ENCODE data around the gene MYL1. TPM values are rescaled to one million over a fixed set of nuclear protein-coding genes. Genes with fewer than 3 reads are reported as not detected.
A peak's percentile ranks its signal among the peaks of the same experiment; 100 is the strongest.

The MYL1 gene
- total RNA-seq, 1 experiment from 2014 or later: not detected

DNA sequence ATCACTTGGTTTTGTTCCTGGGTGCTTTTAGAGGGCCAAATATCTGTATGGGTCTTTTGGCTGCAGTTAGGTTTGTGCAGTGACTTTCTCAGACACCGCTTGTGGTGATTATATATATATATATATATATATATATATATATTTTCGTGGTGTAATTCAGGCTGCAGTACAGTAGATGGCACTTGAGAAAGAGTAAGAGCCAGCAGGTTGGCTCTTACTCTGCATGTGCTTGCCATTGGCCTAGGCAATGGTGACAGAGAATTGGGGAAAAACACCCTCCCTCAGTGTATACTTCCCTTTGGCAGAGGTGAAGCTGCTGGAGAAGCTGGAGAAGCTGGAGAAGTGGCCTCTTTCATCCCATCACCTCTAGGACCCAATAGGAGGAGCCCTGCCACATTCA is 22.2 kb upstream of the MYL1 start:
- H3K27ac Mint-ChIP-seq: no peak overlapping the region
- TF ChIP-seq, protein P1, sequence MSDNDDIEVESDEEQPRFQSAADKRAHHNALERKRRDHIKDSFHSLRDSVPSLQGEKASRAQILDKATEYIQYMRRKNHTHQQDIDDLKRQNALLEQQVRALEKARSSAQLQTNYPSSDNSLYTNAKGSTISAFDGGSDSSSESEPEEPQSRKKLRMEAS (CRISPR knock-in tag; IDR thresholded peaks at IDR 0.05): no peak
- no peak for TF ChIP-seq NR3C1 (CRISPR knock-in tag; conservative IDR thresholded peaks at IDR 0.05; ENCODE audit: low read depth)
- TF ChIP-seq NFE2L1 (CRISPR knock-in tag; IDR thresholded peaks at IDR 0.05): no peak
- no peak for TF ChIP-seq ELF4 (CRISPR knock-in tag; IDR thresholded peaks at IDR 0.05; ENCODE audit: low read depth)
- TF ChIP-seq, protein P2, sequence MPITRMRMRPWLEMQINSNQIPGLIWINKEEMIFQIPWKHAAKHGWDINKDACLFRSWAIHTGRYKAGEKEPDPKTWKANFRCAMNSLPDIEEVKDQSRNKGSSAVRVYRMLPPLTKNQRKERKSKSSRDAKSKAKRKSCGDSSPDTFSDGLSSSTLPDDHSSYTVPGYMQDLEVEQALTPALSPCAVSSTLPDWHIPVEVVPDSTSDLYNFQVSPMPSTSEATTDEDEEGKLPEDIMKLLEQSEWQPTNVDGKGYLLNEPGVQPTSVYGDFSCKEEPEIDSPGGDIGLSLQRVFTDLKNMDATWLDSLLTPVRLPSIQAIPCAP (CRISPR knock-in tag; IDR thresholded peaks at IDR 0.05): no peak
- TF ChIP-seq, protein P3, sequence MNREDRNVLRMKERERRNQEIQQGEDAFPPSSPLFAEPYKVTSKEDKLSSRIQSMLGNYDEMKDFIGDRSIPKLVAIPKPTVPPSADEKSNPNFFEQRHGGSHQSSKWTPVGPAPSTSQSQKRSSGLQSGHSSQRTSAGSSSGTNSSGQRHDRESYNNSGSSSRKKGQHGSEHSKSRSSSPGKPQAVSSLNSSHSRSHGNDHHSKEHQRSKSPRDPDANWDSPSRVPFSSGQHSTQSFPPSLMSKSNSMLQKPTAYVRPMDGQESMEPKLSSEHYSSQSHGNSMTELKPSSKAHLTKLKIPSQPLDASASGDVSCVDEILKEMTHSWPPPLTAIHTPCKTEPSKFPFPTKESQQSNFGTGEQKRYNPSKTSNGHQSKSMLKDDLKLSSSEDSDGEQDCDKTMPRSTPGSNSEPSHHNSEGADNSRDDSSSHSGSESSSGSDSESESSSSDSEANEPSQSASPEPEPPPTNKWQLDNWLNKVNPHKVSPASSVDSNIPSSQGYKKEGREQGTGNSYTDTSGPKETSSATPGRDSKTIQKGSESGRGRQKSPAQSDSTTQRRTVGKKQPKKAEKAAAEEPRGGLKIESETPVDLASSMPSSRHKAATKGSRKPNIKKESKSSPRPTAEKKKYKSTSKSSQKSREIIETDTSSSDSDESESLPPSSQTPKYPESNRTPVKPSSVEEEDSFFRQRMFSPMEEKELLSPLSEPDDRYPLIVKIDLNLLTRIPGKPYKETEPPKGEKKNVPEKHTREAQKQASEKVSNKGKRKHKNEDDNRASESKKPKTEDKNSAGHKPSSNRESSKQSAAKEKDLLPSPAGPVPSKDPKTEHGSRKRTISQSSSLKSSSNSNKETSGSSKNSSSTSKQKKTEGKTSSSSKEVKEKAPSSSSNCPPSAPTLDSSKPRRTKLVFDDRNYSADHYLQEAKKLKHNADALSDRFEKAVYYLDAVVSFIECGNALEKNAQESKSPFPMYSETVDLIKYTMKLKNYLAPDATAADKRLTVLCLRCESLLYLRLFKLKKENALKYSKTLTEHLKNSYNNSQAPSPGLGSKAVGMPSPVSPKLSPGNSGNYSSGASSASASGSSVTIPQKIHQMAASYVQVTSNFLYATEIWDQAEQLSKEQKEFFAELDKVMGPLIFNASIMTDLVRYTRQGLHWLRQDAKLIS (CRISPR knock-in tag; IDR thresholded peaks at IDR 0.05; ENCODE audit: borderline replicate concordance): no peak
- no peak for TF ChIP-seq NFATC4 (CRISPR knock-in tag; IDR thresholded peaks at IDR 0.05)
- TF ChIP-seq FOXJ3 (CRISPR knock-in tag; IDR thresholded peaks at IDR 0.05; ENCODE audit: borderline replicate concordance): no peak
- no peak for TF ChIP-seq ZNF671 (CRISPR knock-in tag; IDR thresholded peaks at IDR 0.05)
- H3K9me3 Mint-ChIP-seq: peaks cover 31% of the 10 kb centered on the region
- CTCF ChIA-PET: interaction anchor here (1.0 kb wide), 1 partner anchor 166 kb away, joined by 3 read pairs; no protein-coding TSS in a partner anchor
- H3K27me3 Mint-ChIP-seq (ENCODE audit: low read depth): peaks cover 3% of the 10 kb centered on the region; the same call in 1 of the 2 replicates
- no peaks in the 10 kb centered on the region for H3K36me3 Mint-ChIP-seq
- ATAC-seq (peak; percentile 93), DNase-seq (ENCODE audit: low spot score) (no peak)
- POLR2A ChIA-PET: no interaction called here
- H3K4me1 Mint-ChIP-seq: no peaks in the 10 kb centered on the region
- no peak overlapping the region for H3K4me3 Mint-ChIP-seq

DNA sequence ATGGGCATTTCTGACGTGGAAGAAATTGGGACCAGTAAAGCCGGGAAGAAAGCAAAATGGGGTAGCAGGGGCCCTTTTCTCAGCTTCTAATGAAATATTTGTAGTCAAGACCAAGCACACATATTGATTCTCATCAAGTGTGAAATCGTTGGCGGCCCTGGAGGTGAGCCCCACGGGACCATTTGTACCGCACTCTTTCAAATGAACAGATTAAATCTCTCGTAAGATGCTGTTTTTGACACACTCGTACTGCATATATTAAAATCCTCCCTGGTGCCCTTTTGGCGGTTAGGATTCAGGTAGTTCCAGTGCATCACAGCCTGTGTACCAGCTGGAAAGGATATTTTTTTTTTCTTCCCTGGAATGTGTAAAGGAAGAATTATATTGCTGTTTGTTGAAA is 9.9 kb upstream of the MYL1 start:
- POLR2A ChIA-PET: no interaction called here
- Mint-ChIP-seq H3K27ac (no peak overlapping the region), H3K4me3 (no peak overlapping the region), H3K9me3 (no peaks in the 10 kb centered on the region), H3K36me3 (no peaks in the 10 kb centered on the region), H3K27me3 (ENCODE audit: low read depth) (no peaks in the 10 kb centered on the region), H3K4me1 (no peaks in the 10 kb centered on the region)
- ATAC-seq: no peak
- no peak for DNase-seq (ENCODE audit: low spot score)
- CTCF ChIA-PET: no interaction called here
- no peak for TF ChIP-seq IRF2 (CRISPR knock-in tag; IDR thresholded peaks at IDR 0.05; ENCODE audit: borderline replicate concordance, low read depth)
- TF ChIP-seq, protein P4, sequence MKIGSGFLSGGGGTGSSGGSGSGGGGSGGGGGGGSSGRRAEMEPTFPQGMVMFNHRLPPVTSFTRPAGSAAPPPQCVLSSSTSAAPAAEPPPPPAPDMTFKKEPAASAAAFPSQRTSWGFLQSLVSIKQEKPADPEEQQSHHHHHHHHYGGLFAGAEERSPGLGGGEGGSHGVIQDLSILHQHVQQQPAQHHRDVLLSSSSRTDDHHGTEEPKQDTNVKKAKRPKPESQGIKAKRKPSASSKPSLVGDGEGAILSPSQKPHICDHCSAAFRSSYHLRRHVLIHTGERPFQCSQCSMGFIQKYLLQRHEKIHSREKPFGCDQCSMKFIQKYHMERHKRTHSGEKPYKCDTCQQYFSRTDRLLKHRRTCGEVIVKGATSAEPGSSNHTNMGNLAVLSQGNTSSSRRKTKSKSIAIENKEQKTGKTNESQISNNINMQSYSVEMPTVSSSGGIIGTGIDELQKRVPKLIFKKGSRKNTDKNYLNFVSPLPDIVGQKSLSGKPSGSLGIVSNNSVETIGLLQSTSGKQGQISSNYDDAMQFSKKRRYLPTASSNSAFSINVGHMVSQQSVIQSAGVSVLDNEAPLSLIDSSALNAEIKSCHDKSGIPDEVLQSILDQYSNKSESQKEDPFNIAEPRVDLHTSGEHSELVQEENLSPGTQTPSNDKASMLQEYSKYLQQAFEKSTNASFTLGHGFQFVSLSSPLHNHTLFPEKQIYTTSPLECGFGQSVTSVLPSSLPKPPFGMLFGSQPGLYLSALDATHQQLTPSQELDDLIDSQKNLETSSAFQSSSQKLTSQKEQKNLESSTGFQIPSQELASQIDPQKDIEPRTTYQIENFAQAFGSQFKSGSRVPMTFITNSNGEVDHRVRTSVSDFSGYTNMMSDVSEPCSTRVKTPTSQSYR (CRISPR knock-in tag; IDR thresholded peaks at IDR 0.05): no peak
- TF ChIP-seq TEAD4 (CRISPR knock-in tag; IDR thresholded peaks at IDR 0.05): no peak
- TF ChIP-seq SP1 (CRISPR knock-in tag; conservative IDR thresholded peaks at IDR 0.05): no peak
- no peak for TF ChIP-seq HMGA2 (CRISPR knock-in tag; IDR thresholded peaks at IDR 0.05)
- TF ChIP-seq, protein P5, sequence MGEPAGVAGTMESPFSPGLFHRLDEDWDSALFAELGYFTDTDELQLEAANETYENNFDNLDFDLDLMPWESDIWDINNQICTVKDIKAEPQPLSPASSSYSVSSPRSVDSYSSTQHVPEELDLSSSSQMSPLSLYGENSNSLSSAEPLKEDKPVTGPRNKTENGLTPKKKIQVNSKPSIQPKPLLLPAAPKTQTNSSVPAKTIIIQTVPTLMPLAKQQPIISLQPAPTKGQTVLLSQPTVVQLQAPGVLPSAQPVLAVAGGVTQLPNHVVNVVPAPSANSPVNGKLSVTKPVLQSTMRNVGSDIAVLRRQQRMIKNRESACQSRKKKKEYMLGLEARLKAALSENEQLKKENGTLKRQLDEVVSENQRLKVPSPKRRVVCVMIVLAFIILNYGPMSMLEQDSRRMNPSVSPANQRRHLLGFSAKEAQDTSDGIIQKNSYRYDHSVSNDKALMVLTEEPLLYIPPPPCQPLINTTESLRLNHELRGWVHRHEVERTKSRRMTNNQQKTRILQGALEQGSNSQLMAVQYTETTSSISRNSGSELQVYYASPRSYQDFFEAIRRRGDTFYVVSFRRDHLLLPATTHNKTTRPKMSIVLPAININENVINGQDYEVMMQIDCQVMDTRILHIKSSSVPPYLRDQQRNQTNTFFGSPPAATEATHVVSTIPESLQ (CRISPR knock-in tag; IDR thresholded peaks at IDR 0.05): no peak
- no peak for TF ChIP-seq NFATC4 (CRISPR knock-in tag; IDR thresholded peaks at IDR 0.05)
- TF ChIP-seq, protein P6, sequence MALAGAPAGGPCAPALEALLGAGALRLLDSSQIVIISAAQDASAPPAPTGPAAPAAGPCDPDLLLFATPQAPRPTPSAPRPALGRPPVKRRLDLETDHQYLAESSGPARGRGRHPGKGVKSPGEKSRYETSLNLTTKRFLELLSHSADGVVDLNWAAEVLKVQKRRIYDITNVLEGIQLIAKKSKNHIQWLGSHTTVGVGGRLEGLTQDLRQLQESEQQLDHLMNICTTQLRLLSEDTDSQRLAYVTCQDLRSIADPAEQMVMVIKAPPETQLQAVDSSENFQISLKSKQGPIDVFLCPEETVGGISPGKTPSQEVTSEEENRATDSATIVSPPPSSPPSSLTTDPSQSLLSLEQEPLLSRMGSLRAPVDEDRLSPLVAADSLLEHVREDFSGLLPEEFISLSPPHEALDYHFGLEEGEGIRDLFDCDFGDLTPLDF (CRISPR knock-in tag; IDR thresholded peaks at IDR 0.05): no peak
- no peak for TF ChIP-seq SMAD3 (CRISPR knock-in tag; IDR thresholded peaks at IDR 0.05; ENCODE audit: borderline replicate concordance)
- no peak for TF ChIP-seq FOXP1 (CRISPR knock-in tag; IDR thresholded peaks at IDR 0.05; ENCODE audit: borderline replicate concordance)
- TF ChIP-seq NFYB (CRISPR knock-in tag; conservative IDR thresholded peaks at IDR 0.05; ENCODE audit: low read depth): no peak
- TF ChIP-seq ZNF219 (CRISPR knock-in tag; IDR thresholded peaks at IDR 0.05; ENCODE audit: borderline replicate concordance): no peak
- TF ChIP-seq, protein P7, sequence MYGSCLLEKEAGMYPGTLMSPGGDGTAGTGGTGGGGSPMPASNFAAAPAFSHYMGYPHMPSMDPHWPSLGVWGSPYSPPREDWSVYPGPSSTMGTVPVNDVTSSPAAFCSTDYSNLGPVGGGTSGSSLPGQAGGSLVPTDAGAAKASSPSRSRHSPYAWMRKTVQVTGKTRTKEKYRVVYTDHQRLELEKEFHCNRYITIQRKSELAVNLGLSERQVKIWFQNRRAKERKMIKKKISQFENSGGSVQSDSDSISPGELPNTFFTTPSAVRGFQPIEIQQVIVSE (CRISPR knock-in tag; IDR thresholded peaks at IDR 0.05; ENCODE audit: borderline replicate concordance): no peak
- TF ChIP-seq, protein P8, sequence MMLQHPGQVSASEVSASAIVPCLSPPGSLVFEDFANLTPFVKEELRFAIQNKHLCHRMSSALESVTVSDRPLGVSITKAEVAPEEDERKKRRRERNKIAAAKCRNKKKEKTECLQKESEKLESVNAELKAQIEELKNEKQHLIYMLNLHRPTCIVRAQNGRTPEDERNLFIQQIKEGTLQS (CRISPR knock-in tag; conservative IDR thresholded peaks at IDR 0.05): no peak
- TF ChIP-seq ZNF671 (CRISPR knock-in tag; IDR thresholded peaks at IDR 0.05): no peak

Data from WTC11 (cell line).